HG02981 (cell line): ENCODE results near the gene ELMOD1.
A peak's percentile ranks its signal among the peaks of the same experiment; 100 is the strongest.

Experiments
- ATAC-seq: cut with Tn5 transposase; IDR thresholded peaks from one replicate; pipeline ENCODE4 v1.9.1; 2021; ENCODE audit warnings: mild to moderate bottlenecking, moderate library complexity; ENCODE audit not compliant: unreplicated experiment

Gene ELMOD1

DNA sequence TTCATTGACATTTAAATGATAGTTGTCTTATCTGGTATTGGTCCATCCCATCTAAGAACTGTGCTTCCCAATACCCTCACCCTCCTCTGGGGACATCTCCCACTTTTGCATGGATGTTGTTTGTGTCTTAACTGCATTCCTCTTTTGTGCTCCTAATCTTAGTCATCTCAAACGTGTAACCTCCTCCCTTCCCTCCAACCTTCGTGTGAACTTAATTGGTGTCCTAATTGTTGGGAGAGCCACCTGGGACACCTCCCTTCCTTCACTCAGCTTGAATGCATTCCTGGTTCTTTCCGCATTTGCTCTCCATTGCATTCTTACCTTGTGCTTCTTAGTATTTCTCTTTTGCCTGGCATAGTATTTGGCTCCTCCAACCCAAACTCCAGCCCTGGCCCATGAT lies 9.8 kb upstream of the ELMOD1 start:
- ATAC-seq, result no peak

DNA sequence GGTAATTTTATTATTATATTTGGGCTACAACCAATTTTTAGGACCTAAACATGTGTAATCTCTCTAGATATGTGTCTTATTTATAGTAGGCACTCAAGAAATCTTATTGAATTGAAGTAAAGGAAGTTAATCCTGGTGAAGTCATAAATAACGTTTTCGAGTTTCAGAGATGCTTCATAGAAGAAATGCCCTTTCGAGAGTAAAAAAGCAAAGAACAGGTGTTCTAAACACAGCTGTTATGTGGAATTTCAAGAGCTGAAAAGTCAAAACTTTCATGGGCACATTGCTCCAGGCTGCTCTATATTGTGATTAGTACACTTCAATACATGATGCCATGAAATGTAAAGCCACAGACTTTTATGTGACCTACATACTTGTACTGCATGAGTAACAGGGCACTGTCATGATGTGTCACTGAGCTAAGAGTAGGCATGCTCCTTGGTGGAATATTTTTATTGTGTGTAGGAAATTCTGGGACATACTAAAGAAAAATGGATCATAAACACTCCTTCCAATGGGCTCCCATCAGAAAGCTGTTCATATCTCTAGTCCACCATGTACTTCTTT lies 7.2 kb upstream of the ELMOD1 start:
- no peak for ATAC-seq

DNA sequence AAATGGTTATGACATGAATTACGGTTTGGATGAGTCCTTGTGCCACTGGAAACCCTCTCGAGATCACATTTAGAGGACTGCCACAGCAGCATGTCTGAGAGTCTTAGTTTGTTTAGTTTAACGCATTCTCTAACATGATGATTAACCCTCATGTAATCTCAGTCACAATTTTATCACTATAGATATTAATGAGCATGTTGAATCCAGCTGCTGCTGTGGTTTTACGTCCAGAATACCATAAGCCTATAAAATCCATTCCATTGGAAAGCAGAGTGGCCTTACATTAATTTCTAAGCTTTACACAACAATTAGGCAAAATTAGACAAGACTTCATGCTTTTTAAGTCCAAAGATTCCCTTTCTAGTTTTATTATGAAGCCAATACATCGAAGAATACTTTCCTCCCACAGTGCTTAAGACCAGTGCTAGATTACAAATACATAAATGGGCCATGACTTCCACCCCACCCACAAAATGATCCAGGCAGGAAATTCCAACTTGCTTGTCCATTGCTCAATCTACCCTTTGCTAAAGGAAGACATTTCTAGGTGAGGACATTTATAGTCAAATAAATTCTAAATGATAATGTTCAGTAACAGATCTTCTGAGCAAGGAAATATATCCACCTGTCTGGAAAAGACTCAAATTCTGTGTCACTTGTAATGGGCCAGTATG lies 3.5 kb upstream of the ELMOD1 start:
- no peak for ATAC-seq

DNA sequence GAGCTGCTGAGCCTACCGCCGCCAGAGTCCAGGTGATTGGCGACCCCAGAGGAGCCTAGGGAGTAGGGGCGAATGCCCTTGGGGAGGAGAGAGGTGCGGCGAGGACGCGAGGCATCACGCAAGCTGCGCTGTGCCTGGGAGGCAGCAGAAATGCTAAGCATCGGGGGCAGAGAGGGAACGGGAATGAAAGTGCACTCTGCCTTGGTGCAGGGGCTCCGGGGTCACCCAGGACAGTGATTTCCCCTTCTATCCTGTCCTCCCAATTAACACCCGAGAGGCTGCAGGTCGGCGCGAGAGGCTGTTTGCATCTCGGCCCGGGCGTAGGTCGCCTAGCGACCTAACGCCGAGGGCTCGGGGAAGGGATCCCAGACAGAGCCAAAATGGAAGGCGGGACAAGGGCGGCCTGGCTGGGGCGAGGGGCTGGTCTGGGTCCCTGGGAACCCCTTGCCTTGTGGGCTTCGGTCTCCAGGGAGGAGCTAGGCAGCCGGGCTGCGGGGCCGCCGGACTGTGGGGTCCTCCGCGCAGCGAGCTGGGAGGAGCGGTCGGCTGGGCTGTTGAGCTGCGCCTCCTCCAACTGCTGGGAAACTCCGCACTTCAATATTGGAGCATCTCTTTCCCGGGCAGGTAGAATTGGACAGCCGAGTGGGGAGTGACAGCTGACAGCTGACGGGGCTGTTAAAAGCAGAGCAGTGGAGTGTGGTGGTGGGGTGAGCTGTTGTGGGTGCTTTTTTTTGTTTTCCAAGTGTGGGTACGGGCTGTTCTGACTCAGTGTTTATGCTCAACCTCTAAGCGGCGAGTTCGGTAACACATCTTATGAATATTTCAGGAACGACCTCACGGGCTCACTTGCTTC lies 657 bp downstream of the ELMOD1 start:
- ATAC-seq, result no peak

DNA sequence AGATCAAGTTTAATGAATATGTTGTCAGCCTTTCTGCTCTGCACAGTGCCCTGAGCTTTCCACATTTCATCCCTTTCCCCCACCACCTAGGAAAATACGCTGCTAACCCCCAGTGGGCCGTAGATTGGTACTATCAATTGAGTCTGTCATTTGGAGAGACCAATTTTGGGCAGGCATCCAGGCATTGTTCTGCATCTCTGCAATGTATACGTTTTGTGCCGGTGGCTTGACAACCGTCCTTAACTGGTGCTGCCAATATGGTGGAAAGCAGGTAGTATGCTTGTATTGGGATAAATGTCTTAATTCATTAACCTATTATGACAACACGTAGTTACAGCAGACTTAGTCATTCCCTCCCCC lies 1.3 kb downstream of the ELMOD1 start:
- no peak for ATAC-seq

DNA sequence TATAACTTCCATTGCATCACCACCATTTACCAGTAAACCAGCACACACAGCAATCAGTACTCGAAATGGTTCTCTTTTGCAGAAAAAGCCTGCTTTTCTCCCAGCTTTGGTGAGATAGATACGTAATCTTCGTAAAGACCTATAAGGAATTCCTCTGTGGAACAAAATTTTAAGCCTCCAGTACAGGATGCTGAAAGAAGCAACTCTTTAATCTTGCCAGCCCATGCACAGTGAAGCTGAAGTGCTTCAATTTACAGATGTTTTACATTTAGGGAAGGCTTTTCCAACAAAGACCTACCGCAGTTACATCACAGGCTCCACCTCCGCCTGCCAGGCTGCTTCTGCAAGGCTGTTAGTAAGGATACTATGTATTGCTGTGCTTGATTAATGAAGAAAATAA lies 1.9 kb downstream of the ELMOD1 start:
- no peak for ATAC-seq

DNA sequence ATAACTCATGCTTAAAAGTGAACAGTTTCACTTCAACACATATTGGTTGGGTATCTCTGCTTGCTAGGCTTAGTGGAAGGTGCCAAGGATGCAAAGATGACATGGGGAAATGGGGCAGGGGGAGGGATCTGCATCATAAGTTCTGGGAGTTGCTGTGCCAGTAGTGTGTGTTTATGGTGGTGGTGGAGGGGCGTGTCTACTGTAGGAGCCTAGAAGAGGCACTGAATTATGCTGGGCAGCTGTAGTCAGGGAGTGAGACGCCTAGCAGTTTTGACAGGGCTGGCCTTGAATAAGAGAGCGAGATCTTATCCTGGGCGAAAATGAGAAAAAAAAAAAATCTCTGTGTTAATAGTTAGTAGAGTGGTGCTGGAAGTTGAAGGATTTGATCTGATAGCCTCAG lies 3.0 kb downstream of the ELMOD1 start:
- ATAC-seq, result no peak

DNA sequence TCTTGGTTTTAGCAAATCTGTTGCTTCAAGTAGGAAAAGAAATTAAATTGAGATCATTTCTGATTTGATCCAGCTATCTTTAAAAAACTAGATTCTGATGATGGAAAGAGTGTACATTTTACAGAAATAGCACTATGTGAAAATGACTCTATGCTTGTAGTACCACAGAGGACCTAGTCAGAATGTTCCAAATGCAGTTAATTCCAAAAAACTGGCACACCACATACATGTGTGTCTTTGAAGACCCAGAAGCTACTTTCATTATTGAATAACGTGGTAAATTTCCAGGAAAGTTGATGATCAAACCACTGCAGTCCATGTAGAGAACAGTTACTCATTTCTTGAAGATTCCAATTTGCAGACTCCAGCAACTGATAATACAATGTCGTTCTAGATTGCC lies 3.8 kb downstream of the ELMOD1 start:
- no peak for ATAC-seq

DNA sequence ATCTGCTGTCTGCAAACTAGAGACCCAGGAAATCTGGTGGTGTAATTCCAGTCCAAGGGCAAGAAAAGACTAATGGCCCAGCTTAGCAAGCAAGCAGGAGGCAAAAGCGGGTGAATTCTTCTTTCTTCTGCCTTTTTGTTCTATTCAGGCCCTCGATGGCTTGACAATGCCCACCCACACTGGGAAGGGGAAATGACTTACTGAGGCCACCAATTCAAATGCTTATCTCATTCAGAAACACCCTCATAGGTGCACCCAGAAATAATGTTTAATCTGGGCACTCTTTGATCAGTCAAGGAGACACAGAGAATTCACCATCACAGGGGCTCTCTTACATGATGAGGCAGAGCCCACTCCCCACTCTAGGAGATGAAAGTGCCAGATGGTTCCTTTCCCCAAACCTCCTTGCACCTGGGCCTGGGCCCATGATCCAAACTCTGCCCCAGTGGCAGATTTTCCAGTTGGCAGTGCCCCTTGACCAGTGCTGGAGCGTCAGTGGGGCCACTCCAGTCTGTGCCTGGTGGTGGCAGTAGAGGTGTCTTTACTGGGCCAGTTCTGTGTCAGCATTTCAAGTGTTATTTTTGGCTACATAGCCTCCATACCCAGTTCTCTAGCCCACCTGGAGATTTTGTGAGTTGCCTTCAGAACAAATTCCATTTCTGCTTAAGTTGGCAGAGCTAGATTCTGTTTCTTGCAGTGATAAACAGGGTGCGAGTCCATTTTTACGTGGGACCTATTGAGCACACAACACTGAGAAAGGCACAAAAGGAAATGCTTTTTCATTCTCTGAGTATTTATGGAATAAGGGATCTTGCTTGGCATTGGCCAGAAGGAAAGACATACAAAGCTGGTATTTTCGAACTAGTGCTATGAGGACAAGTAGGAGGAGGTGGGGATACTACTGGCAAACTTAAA lies 7.5 kb downstream of the ELMOD1 start:
- peak; percentile 83 for ATAC-seq

DNA sequence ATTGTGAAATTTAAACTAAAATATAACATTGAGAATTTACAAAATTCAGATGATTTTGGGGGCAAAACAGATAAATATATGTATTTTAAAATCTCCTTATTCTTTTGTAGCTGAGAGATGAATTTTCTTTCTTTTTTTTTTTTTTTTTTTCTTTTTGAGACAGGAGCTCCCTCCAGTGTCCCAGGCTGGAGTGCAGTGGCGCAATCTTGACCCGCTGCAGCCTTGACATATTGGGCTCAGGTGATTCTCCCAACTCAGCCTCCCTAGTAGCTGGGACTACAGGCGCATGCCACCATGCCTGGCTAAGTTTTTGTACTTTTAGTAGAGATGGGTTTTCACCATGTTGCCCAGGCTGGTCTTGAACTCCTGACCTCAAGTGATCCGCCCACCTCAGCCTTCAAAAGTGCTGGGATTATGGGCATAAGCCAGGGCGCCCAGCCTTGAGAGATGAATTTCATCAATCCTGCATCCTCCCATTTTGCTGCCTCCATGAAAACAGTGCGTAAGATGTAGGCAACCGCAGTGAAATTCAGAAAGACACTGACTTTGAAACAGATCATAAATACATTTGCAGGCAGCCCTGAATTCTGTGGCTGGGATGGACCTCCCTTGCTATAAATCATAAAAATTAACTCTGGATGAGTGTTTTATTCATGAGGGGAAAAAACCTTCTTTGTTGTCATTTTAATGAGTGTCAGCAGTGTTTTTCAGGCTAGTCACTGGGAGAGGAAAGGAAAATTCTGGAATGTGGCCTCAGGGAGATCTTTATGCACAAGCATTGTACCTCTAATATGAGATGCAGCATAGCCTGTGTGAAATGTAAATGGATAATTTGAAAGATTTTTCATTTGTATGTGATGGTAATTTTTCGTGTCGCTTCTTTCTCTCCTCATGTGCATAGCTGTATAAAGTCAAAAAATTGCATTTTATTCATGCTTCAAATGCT lies 14.4 kb downstream of the ELMOD1 start:
- ATAC-seq, result no peak

DNA sequence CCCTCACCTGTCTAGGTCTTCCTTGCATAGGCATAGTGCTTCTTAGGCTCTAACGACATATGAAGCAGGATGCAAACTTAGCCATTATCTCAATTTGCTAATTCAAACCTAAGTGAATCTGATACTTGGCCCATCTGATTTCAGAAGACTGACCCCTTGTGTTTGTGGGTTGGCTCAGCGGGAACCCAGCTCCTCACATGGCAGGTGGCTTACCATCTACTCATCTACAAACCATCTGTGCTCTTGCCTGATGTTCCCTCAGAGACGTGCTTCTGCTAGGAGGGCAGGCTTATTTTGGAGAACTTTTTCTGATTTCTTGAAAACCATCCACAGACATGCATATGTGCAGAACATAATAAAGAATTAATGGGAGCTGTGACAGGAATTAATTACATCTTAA lies 15.2 kb downstream of the ELMOD1 start:
- no peak for ATAC-seq

DNA sequence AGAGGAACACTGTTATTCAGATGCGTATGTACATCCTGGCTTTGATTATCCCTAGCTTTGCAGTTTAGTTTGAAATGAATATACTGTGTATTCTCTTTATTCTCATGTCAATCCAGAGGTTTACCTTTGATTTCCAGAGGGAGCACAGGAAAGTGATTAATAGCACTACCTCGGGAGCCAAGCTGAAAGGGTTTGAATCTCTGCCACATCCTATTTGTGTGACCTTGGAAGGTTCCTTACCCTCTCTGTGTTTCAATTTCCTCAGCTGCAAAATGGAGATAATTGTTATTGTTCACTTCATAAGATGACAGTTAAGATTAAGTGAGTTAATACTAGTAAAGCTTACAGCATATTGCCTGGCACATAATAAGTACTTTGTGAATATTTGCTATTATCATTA lies 17.9 kb downstream of the ELMOD1 start:
- no peak for ATAC-seq

DNA sequence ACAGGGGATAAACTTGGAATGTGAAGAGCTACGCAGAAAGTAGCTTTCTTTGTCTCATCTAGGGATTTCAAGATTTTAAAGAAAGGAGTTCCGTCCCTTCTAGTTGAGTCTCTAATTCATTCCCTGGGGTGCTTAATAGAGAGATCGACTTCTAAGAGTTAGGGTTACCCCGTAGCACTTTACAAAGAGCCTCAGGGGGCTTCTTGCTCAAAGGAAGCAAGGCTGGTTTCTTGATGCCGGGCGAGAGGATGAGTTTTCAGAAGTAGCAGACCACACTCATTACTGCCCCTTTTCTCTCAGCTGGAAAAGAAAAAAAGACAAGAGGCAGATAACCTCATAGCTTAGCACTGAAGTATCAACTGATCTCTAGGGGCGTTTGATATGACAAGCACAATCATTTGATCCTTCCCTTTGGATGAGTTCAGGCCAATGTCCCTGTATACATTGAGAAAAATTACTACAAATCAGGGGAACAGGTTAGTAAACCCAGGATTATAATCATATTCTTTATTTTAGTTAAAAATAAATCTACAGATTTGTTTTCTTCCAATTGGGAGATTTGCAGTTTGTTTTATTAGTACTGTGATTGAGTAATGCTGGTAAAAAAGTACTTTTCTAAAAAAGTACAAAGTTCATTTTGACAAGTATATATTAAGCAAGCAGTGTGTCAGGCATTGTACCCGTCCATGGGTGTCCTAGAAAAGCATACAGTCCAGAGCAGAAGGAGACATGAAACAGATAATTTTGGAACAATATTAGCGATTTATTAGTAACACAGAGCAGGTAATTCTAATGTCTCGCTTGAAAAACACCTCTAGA lies 18.7 kb downstream of the ELMOD1 start:
- ATAC-seq, result no peak

DNA sequence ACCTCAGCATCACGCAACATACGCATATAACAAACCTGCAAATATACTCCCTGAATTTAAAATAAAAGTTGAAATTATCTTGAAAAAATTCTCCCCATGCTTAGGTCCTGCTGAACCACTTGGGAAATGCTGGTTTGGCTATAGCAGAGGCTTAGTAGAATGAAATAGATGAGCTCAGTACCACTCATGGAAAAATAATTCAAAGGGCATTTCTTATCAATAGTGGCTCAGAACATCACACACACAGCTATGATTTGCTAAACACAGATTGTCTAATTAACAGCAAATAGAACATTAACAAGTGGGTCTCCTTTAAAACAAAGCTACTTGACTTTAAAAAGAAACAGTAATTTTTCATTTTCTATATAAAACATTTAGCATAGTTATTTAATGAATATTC lies 21.5 kb downstream of the ELMOD1 start:
- ATAC-seq, result no peak

DNA sequence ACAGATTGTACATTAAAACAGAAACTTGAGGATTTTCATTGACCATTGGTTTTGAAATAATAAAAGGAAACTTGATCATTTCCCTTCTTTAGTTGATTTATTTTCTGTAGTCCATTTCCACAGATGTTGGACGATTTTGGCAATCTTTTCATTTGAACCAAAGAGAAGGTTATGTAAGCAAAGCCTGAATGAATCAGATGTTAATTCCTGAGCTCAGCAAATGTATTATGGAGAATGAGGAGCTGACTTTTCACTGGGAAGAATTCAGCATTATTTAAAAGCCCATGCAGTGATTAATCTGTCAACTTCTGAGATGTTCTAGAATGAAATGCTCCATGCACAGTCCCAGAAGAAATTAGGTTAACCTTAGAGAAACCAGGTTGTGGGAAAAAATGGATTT lies 29.0 kb downstream of the ELMOD1 start:
- ATAC-seq, result no peak

DNA sequence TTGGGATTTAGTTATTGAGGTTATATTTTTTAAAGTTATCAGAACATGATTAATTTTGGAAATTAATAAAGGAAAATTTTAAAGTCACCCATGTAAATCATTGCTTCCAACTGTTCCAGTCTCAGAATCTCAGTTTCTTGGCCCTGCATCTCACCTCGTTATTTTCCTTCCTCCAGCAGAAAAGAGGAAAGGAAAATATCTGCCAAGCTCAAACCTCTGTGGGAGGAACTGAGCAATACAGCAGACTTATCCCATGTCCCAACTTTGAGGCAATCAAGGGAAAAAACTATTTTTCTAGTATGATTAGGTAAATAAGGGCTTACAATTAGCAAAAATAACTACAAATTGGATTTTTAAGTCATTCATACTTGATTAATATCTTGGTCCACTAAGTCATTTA lies 30.1 kb downstream of the ELMOD1 start:
- no peak for ATAC-seq

DNA sequence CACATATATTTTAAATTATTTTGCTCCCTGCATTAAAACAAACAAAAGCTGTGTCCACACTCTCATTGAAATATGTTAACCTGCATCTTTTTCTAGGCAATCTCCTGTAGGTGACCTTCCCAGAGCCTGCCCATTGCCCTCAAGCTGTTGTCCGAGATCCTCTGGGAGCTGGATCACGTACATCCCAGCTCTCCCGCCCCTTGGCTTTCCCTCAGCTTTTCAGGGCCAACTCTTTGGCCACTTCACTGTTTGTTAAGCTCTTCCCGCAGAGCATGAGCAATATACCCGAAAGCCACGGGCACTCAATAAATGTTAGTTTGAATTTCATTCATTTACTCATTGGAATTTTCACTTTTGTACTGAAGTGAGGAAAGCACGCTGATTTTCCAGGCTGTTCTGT lies 32.2 kb downstream of the ELMOD1 start:
- no peak for ATAC-seq

DNA sequence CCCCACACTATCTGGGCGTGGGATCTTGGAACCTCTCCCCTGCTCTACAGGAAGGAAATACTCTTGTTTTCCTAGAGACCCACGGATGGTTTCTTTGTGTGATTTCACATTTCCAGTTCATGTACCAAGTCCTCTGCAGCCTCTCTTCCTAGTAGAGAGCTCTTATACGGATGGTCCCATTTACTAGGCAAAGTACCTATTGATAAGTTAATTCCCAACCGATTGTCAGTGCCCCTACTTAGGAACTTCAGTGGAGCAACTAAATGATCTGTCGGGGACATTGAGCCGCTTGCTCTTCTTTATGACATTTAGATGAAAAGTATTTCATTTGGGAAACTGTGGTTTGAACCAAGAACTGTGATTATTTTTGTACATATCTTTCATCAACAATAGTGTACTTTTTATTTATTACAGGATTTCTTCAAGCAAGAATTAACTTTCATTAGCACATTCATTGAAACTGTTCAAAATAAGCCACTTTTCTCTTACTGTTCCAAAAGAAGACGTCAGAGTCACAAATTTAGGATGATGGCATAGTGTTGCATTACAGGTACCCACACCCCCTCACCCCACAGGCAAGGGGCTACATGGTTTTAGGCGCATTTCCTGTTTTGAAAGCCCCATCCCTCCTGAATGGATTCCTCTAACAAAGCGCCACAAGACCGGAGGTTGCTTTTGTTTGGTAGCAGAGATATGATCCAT lies 34.2 kb downstream of the ELMOD1 start:
- no peak for ATAC-seq

DNA sequence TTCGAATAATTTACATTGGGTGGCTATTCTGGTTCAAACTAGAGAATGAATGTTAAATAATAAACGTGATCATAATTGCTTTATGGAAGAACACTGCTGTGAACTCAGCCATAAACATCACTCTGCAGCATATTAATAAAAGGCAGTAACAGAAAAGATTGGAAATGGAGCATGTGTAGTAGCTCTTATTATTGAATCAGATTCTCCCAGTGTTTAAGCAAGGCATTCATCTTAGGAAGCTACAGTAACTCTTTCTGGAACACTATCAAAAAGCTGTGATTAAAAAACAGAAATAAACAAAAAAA lies 34.7 kb downstream of the ELMOD1 start:
- ATAC-seq, result no peak
